Upper lobe of left lung (tissue), 6 donors: Measurements from ENCODE around the gene ETDB. TPM values are rescaled to one million over a fixed set of nuclear protein-coding genes. Genes with fewer than 3 reads are reported as not detected.
"Not testable (repeated sequence)": the region's sequence is repeated elsewhere in the genome, so short reads cannot be mapped to it uniquely, and the experiment has no call there.

Experiments
- ATAC-seq, 2 donors: fragments of 200-7000 bp; cut with Tn5 transposase; one replicate each; pipeline ENCODE4 v1.9.1; 2022; ENCODE audit warnings: mild to moderate bottlenecking in 2 of 2, moderate library complexity in 2 of 2; ENCODE audit not compliant: low FRiP score in 2 of 2
- DNase-seq, 2 donors: peaks; one replicate each; pipeline ENCODE4 v3.0.0-alpha.2; 2019 to 2020
- H3K27ac ChIP-seq, 4 donors: fragments of 200-600 bp; sonication (generic); one replicate each; pipeline ENCODE4 v1.5.1; 2016 to 2019
- H3K27me3 ChIP-seq, 4 donors: fragments of 200-600 bp; sonication (generic); one replicate each; pipeline ENCODE4 v1.5.1; 2017 to 2019
- H3K36me3 ChIP-seq, 4 donors: fragments of 200-600 bp; sonication (generic); one replicate each; pipeline ENCODE4 v1.5.1; 2016 to 2019
- H3K4me1 ChIP-seq, 4 donors: fragments of 200-600 bp; sonication (generic); one replicate each; pipeline ENCODE4 v1.5.1; 2018 to 2019
- H3K4me3 ChIP-seq, 4 donors: fragments of 200-600 bp; sonication (generic); one replicate each; pipeline ENCODE4 v1.5.1; 2017 to 2019; ENCODE audit warnings: mild to moderate bottlenecking in 2 of 4, moderate library complexity in 1 of 4
- H3K9me3 ChIP-seq, 4 donors: fragments of 200-600 bp; sonication (generic); one replicate each; pipeline ENCODE4 v1.5.1; 2018 to 2019
- CTCF ChIP-seq, 6 experiments: fragments of 450-650 bp in 4 of 6; fragments of 200-600 bp in 2 of 6; sonication (generic) in 2 of 6; IDR thresholded peaks; one replicate each; pipeline ENCODE4 v1.5.1; 2016 to 2019; ENCODE audit warnings: antibody characterized with exemption in 6 of 6
- EP300 ChIP-seq, 4 donors: sonication (generic); formaldehyde crosslinking; IDR thresholded peaks; one replicate each; pipeline ENCODE4 v1.5.1; 2017; ENCODE audit warnings: antibody characterized with exemption in 4 of 4, control low read depth in 2 of 4
- POLR2A ChIP-seq, 4 donors: fragments of 450-650 bp; IDR thresholded peaks; one replicate each; pipeline ENCODE4 v1.5.1; 2016 to 2017; ENCODE audit warnings: antibody characterized with exemption in 4 of 4, mild to moderate bottlenecking in 2 of 4
- POLR2AphosphoS5 ChIP-seq, 2 donors: sonication (generic); formaldehyde crosslinking; IDR thresholded peaks; one replicate each; pipeline ENCODE4 v1.5.1; 2017; ENCODE audit warnings: antibody characterized with exemption in 2 of 2
- WGBS, 2 donors: methylation state at CpG; one replicate each; pipeline ENCODE4 v1.1.5; 2017 to 2018; 5-methylcytosine and 5-hydroxymethylcytosine counted together
- total RNA-seq, 6 donors: library from RNA; depleted of rRNA in 4 of 6; stranded (reverse); fragments of >200 nt in 4 of 6; gene quantifications; one replicate each; pipeline versions ENCODE4 v1.1.0 to v1.2.1, GENCODE V29; 2016 to 2021
- donor health status: DM: no; HTN: no; CAD: no; lungs with moderate emphysema.
- donor health status: DM: no; HTN: yes; CAD: no; lungs with severe emphysema.

Gene ETDB
- total RNA-seq, 6 donors from 2014 or later: not detected

GRCh38 chrX:135112743-135113142 lies 7.6 kb downstream of the ETDB start:
- no peak overlapping the region for H3K27ac ChIP-seq
- no peaks in the 10 kb centered on the region for H3K9me3 ChIP-seq
- H3K27me3 ChIP-seq: no peaks in the 10 kb centered on the region
- no peak for DNase-seq
- no peaks in the 10 kb centered on the region for H3K4me1 ChIP-seq
- H3K4me3 ChIP-seq: no peak overlapping the region
- peak in 1 of 2 donors; percentile 59 for ATAC-seq
- 100% methylated on average over 1 of the region's 1 CpG; no CpG with 5 or more reads in 1 of the 2 donors for WGBS, 2 donors
- H3K36me3 ChIP-seq: no peaks in the 10 kb centered on the region
- TF ChIP-seq POLR2AphosphoS5 (IDR thresholded peaks at IDR 0.05): no peak
- no peak for TF ChIP-seq CTCF (IDR thresholded peaks at IDR 0.05)
- no peak for TF ChIP-seq POLR2A (IDR thresholded peaks at IDR 0.05)
- no peak for TF ChIP-seq EP300 (IDR thresholded peaks at IDR 0.05)

GRCh38 chrX:135112096-135112729 lies 8.1 kb downstream of the ETDB start:
- H3K27ac ChIP-seq: no peak overlapping the region
- no peaks in the 10 kb centered on the region for H3K27me3 ChIP-seq
- DNase-seq: no peak
- no peaks in the 10 kb centered on the region for H3K4me1 ChIP-seq
- WGBS, 2 donors: 29 to 34% methylated on average over 5 of the region's 5 CpGs
- H3K4me3 ChIP-seq: no peak overlapping the region
- no peaks in the 10 kb centered on the region for H3K9me3 ChIP-seq
- TF ChIP-seq POLR2A (IDR thresholded peaks at IDR 0.05) (no peak), EP300 (IDR thresholded peaks at IDR 0.05) (no peak), POLR2AphosphoS5 (IDR thresholded peaks at IDR 0.05) (no peak), CTCF (IDR thresholded peaks at IDR 0.05) (peak; percentile 16 to 43 (median 38))
- ATAC-seq: peak; percentile 65 to 78
- no peaks in the 10 kb centered on the region for H3K36me3 ChIP-seq

GRCh38 chrX:135109554-135109953 lies 10.8 kb downstream of the ETDB start:
- Histone ChIP-seq H3K4me3 (no peak overlapping the region), H3K36me3 (no peaks in the 10 kb centered on the region), H3K27ac (no peak overlapping the region), H3K27me3 (no peaks in the 10 kb centered on the region), H3K4me1 (no peaks in the 10 kb centered on the region), H3K9me3 (no peaks in the 10 kb centered on the region)
- DNase-seq: no peak
- 82 to 91% methylated on average over 3 of the region's 3 CpGs for WGBS, 2 donors
- no peak for ATAC-seq
- TF ChIP-seq POLR2A (IDR thresholded peaks at IDR 0.05): no peak
- no peak for TF ChIP-seq EP300 (IDR thresholded peaks at IDR 0.05)
- no peak for TF ChIP-seq CTCF (IDR thresholded peaks at IDR 0.05)
- no peak for TF ChIP-seq POLR2AphosphoS5 (IDR thresholded peaks at IDR 0.05)

- ATAC-seq (no peak), DNase-seq (no peak)
- H3K27me3 ChIP-seq: no peaks in the 10 kb centered on the region
- no peaks in the 10 kb centered on the region for H3K36me3 ChIP-seq
- no peaks in the 10 kb centered on the region for H3K4me1 ChIP-seq
- 63 to 71% methylated on average over 10 of the region's 10 CpGs for WGBS, 2 donors
- TF ChIP-seq POLR2A (IDR thresholded peaks at IDR 0.05) (no peak), POLR2AphosphoS5 (IDR thresholded peaks at IDR 0.05) (no peak), CTCF (IDR thresholded peaks at IDR 0.05) (no peak), EP300 (IDR thresholded peaks at IDR 0.05) (no peak)
- peak overlapping the region in 1 of 4 donors; percentile 62 for H3K4me3 ChIP-seq
- H3K9me3 ChIP-seq: no peaks in the 10 kb centered on the region
- no peak overlapping the region for H3K27ac ChIP-seq
These were observed 20.9 kb downstream of the ETDB start for GRCh38 chrX:135099493-135099783.

- H3K4me1 ChIP-seq, H3K27me3 ChIP-seq: not testable (repeated sequence)
These were observed 23.1 kb downstream of the ETDB start for GRCh38 chrX:135097196-135097744.

More at GRCh38 chrX:135097196-135097744, 23.1 kb downstream of the ETDB start:
- DNase-seq, H3K9me3 ChIP-seq, ATAC-seq, H3K27ac ChIP-seq, H3K36me3 ChIP-seq: not testable (repeated sequence)
- peak overlapping the region; percentile 18 to 70 (median 64) for H3K4me3 ChIP-seq
- WGBS, 2 donors: 69 to 80% methylated on average over 2 to 15 of the region's 15 CpGs
